SJCRH30 (cell line): ENCODE data around the gene PTPRH. TPM values are rescaled to one million over a fixed set of nuclear protein-coding genes. Genes with fewer than 3 reads are reported as not detected.

ENCODE experiments used
- DNase-seq, 2 experiments: peaks; one replicate each; pipeline ENCODE4 v3.0.0-alpha.2; 2015 to 2020
- H3K27ac ChIP-seq: fragments of 250-450 bp; sonication (Bioruptor Pico); 2 replicates; pipeline ENCODE4 v1.5.1; 2020; ENCODE audit warnings: mild to moderate bottlenecking, moderate library complexity
- H3K27me3 ChIP-seq: fragments of 250-450 bp; sonication (Bioruptor Pico); 2 replicates; pipeline ENCODE4 v1.5.1; 2020; ENCODE audit warnings: mild to moderate bottlenecking, moderate library complexity
- H3K36me3 ChIP-seq: fragments of 250-450 bp; sonication (Bioruptor Pico); 2 replicates; pipeline ENCODE4 v1.5.1; 2020; ENCODE audit warnings: mild to moderate bottlenecking, moderate library complexity
- H3K4me1 ChIP-seq: fragments of 250-450 bp; sonication (Bioruptor Pico); 2 replicates; pipeline ENCODE4 v1.5.1; 2020; ENCODE audit warnings: mild to moderate bottlenecking, moderate library complexity
- H3K4me3 ChIP-seq: fragments of 250-450 bp; sonication (Bioruptor Pico); 2 replicates; pipeline ENCODE4 v1.5.1; 2020; ENCODE audit warnings: mild to moderate bottlenecking, moderate library complexity
- H3K9me3 ChIP-seq: fragments of 250-450 bp; sonication (Bioruptor Pico); replicated peaks from 2 replicates; pipeline ENCODE4 v1.5.1; 2020; ENCODE audit warnings: mild to moderate bottlenecking, moderate library complexity
- total RNA-seq: library from RNA; depleted of rRNA; stranded (reverse); fragments of >200 nt; shearing (Covaris generic); gene quantifications from 2 replicates; pipeline ENCODE4 v1.2.3, GENCODE V29; 2014

PTPRH gene
- total RNA-seq, 1 experiment from 2014 or later: 1.4 TPM

DNA sequence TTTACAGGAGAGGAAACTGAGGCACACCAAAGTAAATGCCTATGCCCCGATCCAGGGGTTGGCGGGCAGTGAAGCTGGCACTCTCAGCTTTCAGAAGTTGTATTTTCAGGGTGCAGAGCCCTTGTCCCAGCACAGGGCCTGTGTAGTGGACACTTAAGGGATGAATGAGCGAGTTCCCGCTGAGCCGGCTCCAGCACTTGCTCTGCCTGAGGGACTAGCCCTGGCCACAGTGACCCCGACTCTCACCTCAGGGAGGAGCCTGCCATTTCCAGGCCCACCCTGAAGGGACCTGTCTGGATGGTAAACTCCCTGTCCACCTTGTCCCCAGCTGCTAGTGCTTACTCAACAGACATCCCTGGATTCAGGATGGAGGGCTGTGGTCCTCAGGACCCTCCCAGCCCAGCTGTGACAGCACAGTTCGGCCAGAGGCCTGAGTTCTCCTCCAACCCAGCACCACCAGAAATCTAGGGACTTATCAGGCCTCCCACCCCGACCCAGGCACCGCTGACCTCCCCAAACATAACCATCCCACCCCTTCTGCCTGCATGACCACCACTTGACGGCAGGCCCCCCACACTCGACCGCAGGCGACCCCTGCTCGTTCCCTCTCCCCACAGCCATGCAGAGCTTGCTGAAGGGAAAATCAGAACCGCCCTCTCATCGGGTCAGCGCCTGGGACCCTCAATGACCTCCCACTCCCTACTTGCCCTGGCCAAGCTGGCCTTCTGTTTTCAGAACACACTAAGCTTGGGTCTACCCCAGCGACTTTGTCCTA is 41.1 kb upstream of the PTPRH start:
- no peak for DNase-seq
- Histone ChIP-seq H3K4me1 (no peaks in the 10 kb centered on the region), H3K27me3 (no peaks in the 10 kb centered on the region), H3K36me3 (peaks cover 3% of the 10 kb centered on the region; the same call in 1 of the 2 replicates), H3K9me3 (no peaks in the 10 kb centered on the region), H3K4me3 (no peak overlapping the region), H3K27ac (no peak overlapping the region)

GRCh38 chr19:55249841-55250240 is 40.5 kb upstream of the PTPRH start:
- DNase-seq: no peak

DNA sequence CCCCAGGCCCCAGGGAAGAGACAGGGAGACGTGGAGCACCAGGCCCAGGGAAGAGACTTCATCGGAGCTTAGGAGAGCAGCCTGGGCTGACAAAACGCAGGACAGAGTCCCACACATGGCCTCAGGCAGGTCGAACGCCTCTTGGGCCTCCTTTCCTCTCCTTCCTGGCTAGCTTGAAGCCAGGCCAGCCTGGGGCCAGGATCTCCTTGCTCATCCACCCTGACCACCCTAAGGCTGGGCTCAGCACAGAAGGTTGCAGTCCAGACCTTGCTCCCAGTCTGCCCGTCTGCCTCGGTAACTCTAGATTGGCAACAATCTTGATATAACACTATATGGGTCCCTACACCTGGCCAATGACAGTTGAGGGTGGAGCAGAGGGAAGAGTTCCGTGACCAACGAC is 39.4 kb upstream of the PTPRH start:
- no peak for DNase-seq
- Histone ChIP-seq H3K9me3 (no peaks in the 10 kb centered on the region), H3K27ac (no peak overlapping the region), H3K36me3 (peaks cover 11% of the 10 kb centered on the region; the same call in 1 of the 2 replicates), H3K27me3 (no peaks in the 10 kb centered on the region), H3K4me1 (no peaks in the 10 kb centered on the region), H3K4me3 (no peak overlapping the region)

More at GRCh38 chr19:55249841-55250240, 40.5 kb upstream of the PTPRH start:
- Histone ChIP-seq H3K27ac (no peak overlapping the region), H3K36me3 (peaks cover 6% of the 10 kb centered on the region; the same call in 1 of the 2 replicates), H3K27me3 (no peaks in the 10 kb centered on the region), H3K4me1 (no peaks in the 10 kb centered on the region), H3K4me3 (no peak overlapping the region), H3K9me3 (no peaks in the 10 kb centered on the region)

GRCh38 chr19:55248166-55248675 is 38.9 kb upstream of the PTPRH start:
- H3K36me3 ChIP-seq: peaks cover 16% of the 10 kb centered on the region; the same call in 1 of the 2 replicates
- no peak for DNase-seq
- no peaks in the 10 kb centered on the region for H3K27me3 ChIP-seq
- no peak overlapping the region for H3K27ac ChIP-seq
- no peak overlapping the region for H3K4me3 ChIP-seq
- H3K4me1 ChIP-seq: no peaks in the 10 kb centered on the region
- no peaks in the 10 kb centered on the region for H3K9me3 ChIP-seq

GRCh38 chr19:55247621-55248099 is 38.4 kb upstream of the PTPRH start:
- Histone ChIP-seq H3K9me3 (no peaks in the 10 kb centered on the region), H3K4me3 (no peak overlapping the region), H3K4me1 (no peaks in the 10 kb centered on the region), H3K36me3 (peaks cover 19% of the 10 kb centered on the region; the same call in 1 of the 2 replicates), H3K27me3 (no peaks in the 10 kb centered on the region), H3K27ac (no peak overlapping the region)
- DNase-seq: no peak

- Histone ChIP-seq H3K36me3 (peaks cover 21% of the 10 kb centered on the region), H3K9me3 (no peaks in the 10 kb centered on the region), H3K27me3 (no peaks in the 10 kb centered on the region), H3K27ac (no peak overlapping the region), H3K4me3 (no peak overlapping the region), H3K4me1 (no peaks in the 10 kb centered on the region)
- no peak for DNase-seq
Observed at GRCh38 chr19:55246462-55247451, 37.5 kb upstream of the PTPRH start.

DNA sequence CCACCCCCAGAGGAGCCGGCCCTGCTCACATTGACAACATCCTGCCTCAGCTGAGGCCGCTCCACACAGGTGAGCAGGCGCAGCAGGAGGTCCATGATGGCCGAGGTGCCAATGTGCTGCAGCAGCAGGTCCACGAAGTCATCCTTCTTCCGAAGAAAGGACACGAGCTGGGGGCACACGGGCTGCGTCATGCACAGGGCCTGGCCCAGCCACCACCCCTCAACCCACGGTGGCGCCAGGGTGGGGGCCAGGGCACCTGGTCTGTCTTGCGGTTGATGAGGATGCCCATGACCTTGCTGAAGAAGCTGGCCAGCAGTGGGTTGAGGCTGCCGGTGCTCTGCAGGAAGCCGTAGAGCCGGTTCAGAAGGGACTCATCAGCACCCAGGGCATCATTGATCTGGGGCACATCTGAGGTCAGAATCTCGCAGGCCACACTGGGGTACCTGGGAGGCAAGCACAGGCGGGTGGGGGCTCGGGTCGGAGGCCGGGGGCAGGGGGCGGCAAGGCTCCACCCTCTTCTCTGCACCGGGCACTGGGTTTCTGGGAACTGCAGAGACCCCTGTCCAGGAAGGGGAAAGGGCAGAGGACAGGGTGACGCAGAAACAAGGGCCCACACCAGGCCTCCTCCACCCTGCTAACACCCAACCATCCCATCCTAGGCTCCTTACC is 36.1 kb upstream of the PTPRH start:
- no peak for DNase-seq
- Histone ChIP-seq H3K27me3 (no peaks in the 10 kb centered on the region), H3K36me3 (peaks cover 27% of the 10 kb centered on the region)

DNA sequence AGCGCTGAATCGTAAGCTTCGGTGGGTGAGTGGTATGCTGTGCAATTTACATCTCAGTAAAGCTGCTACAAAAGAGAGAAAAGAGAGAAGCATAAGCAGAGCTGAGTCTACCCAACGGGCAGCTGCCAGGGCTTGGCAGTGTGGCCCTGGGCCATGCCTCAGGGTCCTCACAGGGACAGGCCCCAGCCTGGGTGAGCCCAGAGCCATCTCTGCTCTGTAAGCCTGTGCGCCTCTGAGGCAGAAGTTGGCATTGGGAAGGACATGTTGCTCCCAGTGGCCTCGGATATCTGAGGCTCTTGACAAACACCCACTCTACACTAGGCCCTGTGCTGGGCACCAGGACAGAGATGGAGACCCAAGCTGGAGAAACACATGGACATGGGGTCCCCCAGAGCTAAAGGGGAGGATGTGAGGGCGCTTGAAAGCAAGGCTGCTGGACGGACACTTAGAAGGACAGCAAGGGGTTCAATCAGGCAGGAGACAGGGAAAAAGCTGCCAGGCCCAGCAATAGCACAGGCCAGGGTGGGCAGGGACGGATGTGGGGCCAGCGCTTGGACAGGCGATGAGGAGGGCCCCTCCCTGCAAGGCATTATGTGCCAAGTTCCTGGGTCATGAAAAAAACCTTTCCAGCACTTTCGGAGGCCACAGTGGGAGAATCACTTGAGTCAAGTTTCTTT is 34.8 kb upstream of the PTPRH start:
- no peaks in the 10 kb centered on the region for H3K9me3 ChIP-seq
- no peak overlapping the region for H3K27ac ChIP-seq
- no peaks in the 10 kb centered on the region for H3K4me1 ChIP-seq
- H3K36me3 ChIP-seq: peaks cover 33% of the 10 kb centered on the region
- DNase-seq: no peak
- H3K27me3 ChIP-seq: no peaks in the 10 kb centered on the region
- no peak overlapping the region for H3K4me3 ChIP-seq

More for the DNA sequence above, 36.1 kb upstream of the PTPRH start:
- Histone ChIP-seq H3K9me3 (no peaks in the 10 kb centered on the region), H3K4me1 (no peaks in the 10 kb centered on the region), H3K4me3 (no peak overlapping the region), H3K27ac (no peak overlapping the region)

- H3K36me3 ChIP-seq: peaks cover 47% of the 10 kb centered on the region
Observed at GRCh38 chr19:55242517-55242916, 33.2 kb upstream of the PTPRH start.

DNA sequence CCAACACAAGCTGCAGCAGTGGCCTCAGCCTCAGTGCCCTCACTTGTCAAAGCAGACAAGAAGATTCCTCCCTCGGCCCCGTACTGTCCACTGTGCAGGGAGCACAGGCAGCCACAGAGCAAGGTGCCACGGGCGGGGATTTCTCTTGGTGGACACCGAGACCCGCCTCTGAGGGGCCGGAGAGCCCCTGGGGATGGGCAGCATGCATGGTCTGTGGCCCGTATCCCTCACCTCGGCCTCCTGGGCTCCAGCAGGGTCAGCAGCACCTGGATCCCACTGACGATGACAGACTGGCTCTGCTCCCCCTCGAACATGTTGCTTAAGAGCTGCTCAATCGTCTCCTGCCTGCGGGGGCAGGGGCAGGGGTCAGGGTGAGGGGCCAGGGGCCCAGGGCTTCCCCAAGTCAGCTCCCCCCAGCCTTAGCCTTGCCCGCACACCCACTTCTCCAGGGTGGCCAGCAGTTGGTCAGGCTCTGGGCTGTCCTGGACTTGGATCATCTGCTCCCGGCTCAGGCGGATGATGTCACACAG is 32.7 kb upstream of the PTPRH start:
- Histone ChIP-seq H3K27me3 (no peaks in the 10 kb centered on the region), H3K9me3 (no peaks in the 10 kb centered on the region), H3K4me3 (no peak overlapping the region), H3K36me3 (peaks cover 53% of the 10 kb centered on the region), H3K4me1 (no peaks in the 10 kb centered on the region), H3K27ac (no peak overlapping the region)
- no peak for DNase-seq

More at GRCh38 chr19:55242517-55242916, 33.2 kb upstream of the PTPRH start:
- peak; percentile 13 to 40 for DNase-seq
- H3K27ac ChIP-seq: no peak overlapping the region
- no peaks in the 10 kb centered on the region for H3K9me3 ChIP-seq
- H3K4me1 ChIP-seq: no peaks in the 10 kb centered on the region
- no peaks in the 10 kb centered on the region for H3K27me3 ChIP-seq
- H3K4me3 ChIP-seq: no peak overlapping the region

DNA sequence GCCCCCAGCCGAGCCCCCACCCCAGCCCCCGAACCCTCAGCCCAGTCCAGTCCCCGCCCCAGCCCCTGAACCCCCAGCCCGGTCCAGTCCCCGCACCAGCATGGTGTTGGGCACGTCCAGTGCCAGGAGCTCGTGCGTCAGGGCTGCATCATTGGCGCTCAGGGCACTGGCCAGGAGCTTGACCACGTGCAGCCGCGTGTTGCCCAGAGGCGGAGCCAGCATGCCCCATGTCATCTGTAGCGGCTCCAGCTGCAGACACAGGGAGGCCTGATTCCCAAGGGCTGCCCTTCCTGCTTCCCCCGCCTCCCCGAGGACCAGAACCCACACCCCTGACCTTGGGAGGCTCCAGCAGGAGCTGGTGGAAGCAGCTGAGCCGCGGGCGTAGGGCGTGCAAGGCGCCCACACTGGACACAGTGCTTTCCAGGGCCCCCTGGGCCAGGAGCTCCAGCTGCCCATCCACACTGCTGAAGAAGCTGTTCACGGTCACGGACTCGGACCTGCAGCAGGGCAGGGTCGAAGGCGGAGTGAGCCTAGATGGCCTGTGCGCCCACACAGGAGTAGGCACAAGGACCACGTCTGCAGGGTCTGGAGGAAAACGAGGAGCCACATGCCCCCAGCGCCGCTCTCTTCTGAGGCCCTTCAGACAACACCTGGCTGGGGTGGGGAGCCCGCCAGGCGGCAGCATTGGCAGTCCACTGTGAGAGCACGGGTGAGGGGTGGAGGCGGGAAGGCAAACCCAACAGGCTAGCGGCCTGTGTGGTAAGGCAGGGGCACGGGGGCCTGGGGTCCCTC is 32.0 kb upstream of the PTPRH start:
- Histone ChIP-seq H3K36me3 (peaks cover 59% of the 10 kb centered on the region), H3K4me3 (no peak overlapping the region)

DNA sequence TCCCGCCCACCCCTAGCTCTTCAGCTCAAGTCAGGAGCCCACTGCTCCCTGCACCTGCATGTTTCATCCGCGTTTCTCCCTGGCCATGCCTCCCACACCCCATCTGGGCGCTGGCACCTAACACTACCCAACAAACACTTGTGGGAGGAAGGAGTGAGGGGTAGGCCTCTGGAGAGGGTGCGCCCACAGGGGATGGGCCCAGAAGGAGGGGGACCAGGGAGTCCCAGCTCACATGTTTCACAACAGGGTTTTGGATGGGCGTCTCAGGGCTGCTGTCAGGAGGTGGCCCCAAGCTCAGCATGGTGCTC is 31.4 kb upstream of the PTPRH start:
- H3K36me3 ChIP-seq: peaks cover 62% of the 10 kb centered on the region
- no peak overlapping the region for H3K27ac ChIP-seq
- no peak for DNase-seq

More for the DNA sequence above, 32.0 kb upstream of the PTPRH start:
- no peaks in the 10 kb centered on the region for H3K9me3 ChIP-seq
- H3K27ac ChIP-seq: no peak overlapping the region
- H3K4me1 ChIP-seq: no peaks in the 10 kb centered on the region
- H3K27me3 ChIP-seq: no peaks in the 10 kb centered on the region
- no peak for DNase-seq

GRCh38 chr19:55239004-55239403 is 29.7 kb upstream of the PTPRH start:
- no peak for DNase-seq

More for the DNA sequence above, 31.4 kb upstream of the PTPRH start:
- Histone ChIP-seq H3K4me3 (no peak overlapping the region), H3K4me1 (no peaks in the 10 kb centered on the region), H3K27me3 (no peaks in the 10 kb centered on the region), H3K9me3 (no peaks in the 10 kb centered on the region)

More at GRCh38 chr19:55239004-55239403, 29.7 kb upstream of the PTPRH start:
- Histone ChIP-seq H3K27ac (no peak overlapping the region), H3K4me3 (no peak overlapping the region), H3K36me3 (peaks cover 58% of the 10 kb centered on the region), H3K4me1 (no peaks in the 10 kb centered on the region), H3K9me3 (no peaks in the 10 kb centered on the region), H3K27me3 (no peaks in the 10 kb centered on the region)
